ENCODE data around the gene TSHZ2.

Gene TSHZ2

GRCh38 chr20:53165452-53165851 lies 193.3 kb downstream of the TSHZ2 start:
- TF ChIP-seq, protein P1, sequence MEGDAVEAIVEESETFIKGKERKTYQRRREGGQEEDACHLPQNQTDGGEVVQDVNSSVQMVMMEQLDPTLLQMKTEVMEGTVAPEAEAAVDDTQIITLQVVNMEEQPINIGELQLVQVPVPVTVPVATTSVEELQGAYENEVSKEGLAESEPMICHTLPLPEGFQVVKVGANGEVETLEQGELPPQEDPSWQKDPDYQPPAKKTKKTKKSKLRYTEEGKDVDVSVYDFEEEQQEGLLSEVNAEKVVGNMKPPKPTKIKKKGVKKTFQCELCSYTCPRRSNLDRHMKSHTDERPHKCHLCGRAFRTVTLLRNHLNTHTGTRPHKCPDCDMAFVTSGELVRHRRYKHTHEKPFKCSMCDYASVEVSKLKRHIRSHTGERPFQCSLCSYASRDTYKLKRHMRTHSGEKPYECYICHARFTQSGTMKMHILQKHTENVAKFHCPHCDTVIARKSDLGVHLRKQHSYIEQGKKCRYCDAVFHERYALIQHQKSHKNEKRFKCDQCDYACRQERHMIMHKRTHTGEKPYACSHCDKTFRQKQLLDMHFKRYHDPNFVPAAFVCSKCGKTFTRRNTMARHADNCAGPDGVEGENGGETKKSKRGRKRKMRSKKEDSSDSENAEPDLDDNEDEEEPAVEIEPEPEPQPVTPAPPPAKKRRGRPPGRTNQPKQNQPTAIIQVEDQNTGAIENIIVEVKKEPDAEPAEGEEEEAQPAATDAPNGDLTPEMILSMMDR (IDR thresholded peaks at IDR 0.05), result no peak

GRCh38 chr20:53168491-53168890 lies 196.3 kb downstream of the TSHZ2 start:
- TF ChIP-seq, protein P1 (IDR thresholded peaks at IDR 0.05), result no peak

DNA sequence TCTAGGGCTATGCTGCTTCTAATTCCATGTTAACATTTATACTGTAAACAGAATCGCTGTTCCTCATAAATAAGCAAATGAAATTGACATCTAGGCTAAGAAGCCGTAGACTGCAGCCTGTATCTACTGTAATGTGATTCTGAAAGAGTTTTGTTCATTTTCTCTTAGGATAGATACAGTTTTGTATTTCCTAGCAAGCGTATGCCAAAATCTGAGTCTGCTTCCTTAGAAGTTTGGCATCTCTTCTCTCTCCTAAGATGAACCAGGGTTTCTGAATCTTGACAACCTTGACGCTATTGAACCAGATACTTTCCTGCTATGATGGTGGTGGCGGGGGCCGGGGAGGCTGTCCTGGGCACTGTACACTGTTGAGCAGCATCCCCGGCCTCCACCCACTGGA lies 198.0 kb downstream of the TSHZ2 start:
- TF ChIP-seq, protein P1 (IDR thresholded peaks at IDR 0.05), result no peak

DNA sequence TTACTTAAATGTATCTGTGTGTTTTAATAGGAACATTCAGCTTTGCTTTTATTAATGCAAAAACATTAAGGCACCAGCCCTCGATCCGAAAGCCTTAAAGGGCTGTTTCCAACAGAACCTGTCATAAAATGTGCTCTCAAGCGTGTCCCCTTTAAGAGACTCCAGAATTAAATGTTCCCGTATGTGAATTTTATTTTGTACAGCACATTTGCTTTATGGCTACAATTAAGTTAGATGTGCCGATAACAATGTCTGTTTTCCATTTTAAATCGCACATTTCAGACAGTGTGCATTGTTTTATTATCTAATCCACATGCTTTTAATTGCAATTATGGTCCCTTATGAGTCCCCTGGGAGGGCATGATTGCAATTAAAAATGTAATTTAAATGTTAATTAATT lies 198.9 kb downstream of the TSHZ2 start:
- TF ChIP-seq, protein P1 (IDR thresholded peaks at IDR 0.05), result no peak

- TF ChIP-seq, protein P1 (IDR thresholded peaks at IDR 0.05), result no peak
Observed at GRCh38 chr20:53174454-53174853, 202.3 kb downstream of the TSHZ2 start.

- TF ChIP-seq, protein P1 (IDR thresholded peaks at IDR 0.05), result no peak
Observed at GRCh38 chr20:53175135-53175780, 203.1 kb downstream of the TSHZ2 start.

- TF ChIP-seq, protein P1 (IDR thresholded peaks at IDR 0.05), result no peak
Observed at GRCh38 chr20:53176134-53176533, 204.0 kb downstream of the TSHZ2 start.

DNA sequence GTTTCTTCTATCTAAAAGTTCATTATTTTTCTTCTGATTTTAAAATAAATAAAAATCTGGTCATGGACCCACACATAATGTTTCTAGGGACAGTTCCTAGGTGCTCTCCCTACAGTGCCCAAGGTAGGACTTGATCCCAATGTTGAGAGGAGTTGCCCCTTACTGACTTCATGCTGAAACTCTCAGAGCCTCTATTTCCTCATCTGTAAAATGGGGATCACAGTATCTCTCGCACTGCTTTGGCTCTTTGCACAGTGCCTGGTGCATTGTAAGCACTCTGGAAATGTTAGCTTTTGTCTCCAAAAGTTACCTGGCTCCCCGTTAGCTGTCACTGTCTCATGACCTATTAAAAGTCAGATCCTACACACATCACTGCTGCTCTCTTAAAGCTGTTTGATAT lies 205.5 kb downstream of the TSHZ2 start:
- TF ChIP-seq, protein P1 (IDR thresholded peaks at IDR 0.05), result no peak
